ENCODE data around the gene ARSI. TPM values are rescaled to one million over a fixed set of nuclear protein-coding genes. Genes with fewer than 3 reads are reported as not detected.

ARSI gene
- total RNA-seq, 2 donors from 2014 or later, result 2.4 to 2.7 TPM

DNA sequence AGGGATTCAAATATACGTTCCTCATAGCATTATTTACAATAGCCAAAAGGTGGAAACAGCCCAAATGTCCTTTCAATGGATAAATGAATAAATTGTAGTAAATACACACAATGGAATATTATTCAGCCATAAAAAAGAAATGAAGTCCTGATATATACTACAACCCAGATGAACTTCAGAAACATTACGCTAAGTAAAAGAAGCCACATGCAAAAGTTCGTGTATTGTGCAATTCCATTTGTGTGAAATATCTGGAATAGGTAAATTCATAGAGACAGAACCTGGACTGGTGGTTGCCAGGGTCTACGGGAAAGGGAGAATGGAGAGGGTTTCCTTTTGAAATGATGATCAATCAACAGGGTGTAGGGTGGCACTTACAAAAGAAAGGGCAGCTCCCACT is 12.5 kb upstream of the ARSI start:
- peaks cover 5% of the 10 kb centered on the region for H3K27me3 Mint-ChIP-seq (ENCODE audit: insufficient read depth)
- H3K4me1 Mint-ChIP-seq, result peaks cover 18% of the 10 kb centered on the region
- H3K36me3 Mint-ChIP-seq (ENCODE audit: low read depth), result no peaks in the 10 kb centered on the region
- Histone ChIP-seq H3K9me3 (ENCODE audit: control insufficient read depth, low read length) (no peaks in the 10 kb centered on the region), H3K27me3 (ENCODE audit: control insufficient read depth, insufficient read depth, low read length, poor library complexity, severe bottlenecking) (no peaks in the 10 kb centered on the region), H3K9ac (ENCODE audit: extremely low read depth, low read length, poor library complexity, severe bottlenecking) (no peak overlapping the region), H3K36me3 (ENCODE audit: control insufficient read depth, insufficient read depth, low read length) (no peaks in the 10 kb centered on the region), H3K27ac (ENCODE audit: low read depth, low read length) (no peak overlapping the region), H3K4me1 (ENCODE audit: control insufficient read depth, insufficient read depth, low read length) (no peaks in the 10 kb centered on the region), H3K4me3 (ENCODE audit: low read length) (no peak overlapping the region)
- no peak for DNase-seq
- H3K9me3 Mint-ChIP-seq, result no peaks in the 10 kb centered on the region
- 85 to 86% methylated on average over 1 to 4 of the region's 4 CpGs for WGBS, 2 experiments (ENCODE audit: insufficient coverage in 1 of 2, insufficient read length in 1 of 2)
- TF ChIP-seq, protein P1, sequence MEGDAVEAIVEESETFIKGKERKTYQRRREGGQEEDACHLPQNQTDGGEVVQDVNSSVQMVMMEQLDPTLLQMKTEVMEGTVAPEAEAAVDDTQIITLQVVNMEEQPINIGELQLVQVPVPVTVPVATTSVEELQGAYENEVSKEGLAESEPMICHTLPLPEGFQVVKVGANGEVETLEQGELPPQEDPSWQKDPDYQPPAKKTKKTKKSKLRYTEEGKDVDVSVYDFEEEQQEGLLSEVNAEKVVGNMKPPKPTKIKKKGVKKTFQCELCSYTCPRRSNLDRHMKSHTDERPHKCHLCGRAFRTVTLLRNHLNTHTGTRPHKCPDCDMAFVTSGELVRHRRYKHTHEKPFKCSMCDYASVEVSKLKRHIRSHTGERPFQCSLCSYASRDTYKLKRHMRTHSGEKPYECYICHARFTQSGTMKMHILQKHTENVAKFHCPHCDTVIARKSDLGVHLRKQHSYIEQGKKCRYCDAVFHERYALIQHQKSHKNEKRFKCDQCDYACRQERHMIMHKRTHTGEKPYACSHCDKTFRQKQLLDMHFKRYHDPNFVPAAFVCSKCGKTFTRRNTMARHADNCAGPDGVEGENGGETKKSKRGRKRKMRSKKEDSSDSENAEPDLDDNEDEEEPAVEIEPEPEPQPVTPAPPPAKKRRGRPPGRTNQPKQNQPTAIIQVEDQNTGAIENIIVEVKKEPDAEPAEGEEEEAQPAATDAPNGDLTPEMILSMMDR (conservative IDR thresholded peaks at IDR 0.05), result no peak
- no peak overlapping the region for H3K27ac Mint-ChIP-seq
- no peak overlapping the region for H3K4me3 Mint-ChIP-seq

DNA sequence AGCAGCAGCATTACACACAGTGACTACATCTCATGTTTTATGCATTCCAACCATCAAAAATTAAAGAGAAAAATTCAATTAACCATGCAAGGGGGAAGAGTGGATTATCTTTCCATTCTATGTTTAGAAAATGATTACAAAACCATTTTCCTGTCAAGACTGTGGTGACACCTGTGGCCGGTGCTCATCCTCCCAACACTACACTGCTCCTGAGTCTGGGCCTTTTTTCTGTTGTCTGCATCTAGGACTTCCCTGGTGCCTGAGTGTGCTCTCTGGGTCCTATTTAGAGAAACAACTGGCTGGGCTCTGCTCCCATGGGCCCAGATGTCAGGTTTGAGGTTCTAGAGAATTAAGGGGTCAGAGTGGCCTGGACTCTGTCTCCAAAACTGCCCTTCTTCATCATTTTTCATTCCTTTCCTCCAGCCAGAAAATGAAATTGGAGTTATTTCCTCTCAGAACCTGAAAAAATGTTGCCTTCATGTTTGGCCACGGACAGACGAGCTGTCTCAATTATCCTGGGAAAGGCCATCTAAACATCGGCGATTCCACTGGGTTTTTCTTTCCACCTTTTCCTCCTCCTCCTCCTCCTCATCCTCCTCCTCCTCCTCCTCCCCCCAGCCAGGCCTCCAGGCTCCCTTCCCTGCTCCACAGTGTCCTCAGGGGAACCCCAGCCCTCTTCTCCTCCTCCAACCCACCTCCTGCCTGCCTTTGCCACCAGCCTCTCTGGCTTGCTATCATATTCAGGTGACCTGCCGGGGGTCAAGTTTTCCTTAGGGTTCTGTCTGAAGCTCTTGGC is 11.4 kb upstream of the ARSI start:
- no peak overlapping the region for H3K27ac Mint-ChIP-seq
- H3K36me3 ChIP-seq (ENCODE audit: control insufficient read depth, insufficient read depth, low read length), result no peaks in the 10 kb centered on the region
- TF ChIP-seq, protein P1 (conservative IDR thresholded peaks at IDR 0.05), result no peak
- H3K36me3 Mint-ChIP-seq (ENCODE audit: low read depth), result no peaks in the 10 kb centered on the region
- H3K27ac ChIP-seq (ENCODE audit: low read depth, low read length), result no peak overlapping the region
- H3K9me3 ChIP-seq (ENCODE audit: control insufficient read depth, low read length), result no peaks in the 10 kb centered on the region
- peaks cover 5% of the 10 kb centered on the region for H3K27me3 Mint-ChIP-seq (ENCODE audit: insufficient read depth)
- H3K9ac ChIP-seq (ENCODE audit: extremely low read depth, low read length, poor library complexity, severe bottlenecking), result no peak overlapping the region
- H3K4me1 ChIP-seq (ENCODE audit: control insufficient read depth, insufficient read depth, low read length), result no peaks in the 10 kb centered on the region
- H3K4me3 ChIP-seq (ENCODE audit: low read length), result no peak overlapping the region
- H3K4me3 Mint-ChIP-seq, result no peak overlapping the region
- WGBS, 2 experiments (ENCODE audit: insufficient coverage in 1 of 2, insufficient read length in 1 of 2), result 65 to 70% methylated on average over 4 to 6 of the region's 6 CpGs
- no peak for DNase-seq
- no peaks in the 10 kb centered on the region for H3K27me3 ChIP-seq (ENCODE audit: control insufficient read depth, insufficient read depth, low read length, poor library complexity, severe bottlenecking)
- peaks cover 18% of the 10 kb centered on the region for H3K4me1 Mint-ChIP-seq
- H3K9me3 Mint-ChIP-seq, result no peaks in the 10 kb centered on the region

DNA sequence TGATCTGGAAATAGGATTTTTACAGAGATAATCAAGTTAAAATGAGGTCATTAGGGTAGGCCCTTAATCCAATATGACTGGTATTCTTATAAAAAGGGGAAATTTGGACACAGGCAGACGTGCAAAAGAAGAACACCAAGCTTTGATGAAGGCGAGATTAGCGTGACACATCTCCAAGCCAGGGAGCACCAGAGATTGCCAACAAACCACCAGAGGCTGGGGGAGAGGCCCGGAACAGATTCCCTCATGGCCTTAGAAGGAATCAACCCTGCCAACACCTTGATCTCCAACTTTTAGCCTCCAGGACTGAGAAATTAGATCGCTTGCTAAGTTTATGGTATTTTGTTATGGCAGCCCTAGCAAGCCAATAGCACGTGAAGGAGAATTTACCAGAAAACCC is 10.8 kb upstream of the ARSI start:
- Histone ChIP-seq H3K36me3 (ENCODE audit: control insufficient read depth, insufficient read depth, low read length) (no peaks in the 10 kb centered on the region), H3K27ac (ENCODE audit: low read depth, low read length) (no peak overlapping the region), H3K9me3 (ENCODE audit: control insufficient read depth, low read length) (no peaks in the 10 kb centered on the region), H3K27me3 (ENCODE audit: control insufficient read depth, insufficient read depth, low read length, poor library complexity, severe bottlenecking) (no peaks in the 10 kb centered on the region), H3K4me3 (ENCODE audit: low read length) (no peak overlapping the region), H3K9ac (ENCODE audit: extremely low read depth, low read length, poor library complexity, severe bottlenecking) (no peak overlapping the region), H3K4me1 (ENCODE audit: control insufficient read depth, insufficient read depth, low read length) (no peaks in the 10 kb centered on the region)
- Mint-ChIP-seq H3K27ac (no peak overlapping the region), H3K9me3 (no peaks in the 10 kb centered on the region), H3K27me3 (ENCODE audit: insufficient read depth) (peaks cover 2% of the 10 kb centered on the region), H3K4me1 (peaks cover 15% of the 10 kb centered on the region), H3K36me3 (ENCODE audit: low read depth) (no peaks in the 10 kb centered on the region), H3K4me3 (no peak overlapping the region)
- DNase-seq, result no peak
- TF ChIP-seq, protein P1 (conservative IDR thresholded peaks at IDR 0.05), result no peak
- 91 to 92% methylated on average over 4 to 6 of the region's 6 CpGs for WGBS, 2 experiments (ENCODE audit: insufficient coverage in 1 of 2, insufficient read length in 1 of 2)

All from endodermal cell (in vitro differentiated cells).